T-helper 22 cell (primary cell): ENCODE measurements around the gene USP30.

ENCODE experiments used
- DNase-seq: peaks from one replicate; pipeline ENCODE4 v3.0.0-alpha.2; 2020; ENCODE audit warnings: low read depth

Gene USP30

GRCh38 chr12:109097435-109098182, 45.2 kb downstream of the USP30 start, which contains the start of gene UNG:
Gene UNG, plus strand, starts transcription at chr12:109097597. Its CDS starts 83 bp downstream, at chr12:109097680.
- peak; percentile 93 for DNase-seq

GRCh38 chr12:109098183-109098604, 45.8 kb downstream of the USP30 start:
- DNase-seq: peak; percentile 30

- no peak for DNase-seq
These were observed 46.3 kb downstream of the USP30 start for GRCh38 chr12:109098651-109099050.

GRCh38 chr12:109099431-109100020, 47.1 kb downstream of the USP30 start:
- DNase-seq: no peak

DNA sequence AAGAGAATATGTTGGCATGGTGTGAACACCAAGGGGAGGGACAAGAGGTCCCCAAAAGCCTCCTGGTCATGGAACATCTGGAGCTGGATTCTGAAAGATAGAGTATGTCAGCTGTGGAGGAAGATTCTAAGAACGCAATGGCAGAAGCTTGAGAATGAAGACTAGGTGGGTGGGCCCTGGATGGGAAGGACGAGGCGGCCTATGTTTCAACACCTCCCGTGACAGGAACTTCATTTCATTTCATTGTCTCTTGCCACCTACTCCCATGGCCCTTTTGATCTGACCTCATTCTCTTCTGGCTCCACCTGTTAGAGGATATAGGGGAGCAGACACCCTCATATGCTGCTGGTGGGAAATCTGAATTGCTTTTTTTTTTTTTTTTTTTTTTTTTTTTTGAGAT, 48.4 kb downstream of the USP30 start:
- DNase-seq: no peak

DNA sequence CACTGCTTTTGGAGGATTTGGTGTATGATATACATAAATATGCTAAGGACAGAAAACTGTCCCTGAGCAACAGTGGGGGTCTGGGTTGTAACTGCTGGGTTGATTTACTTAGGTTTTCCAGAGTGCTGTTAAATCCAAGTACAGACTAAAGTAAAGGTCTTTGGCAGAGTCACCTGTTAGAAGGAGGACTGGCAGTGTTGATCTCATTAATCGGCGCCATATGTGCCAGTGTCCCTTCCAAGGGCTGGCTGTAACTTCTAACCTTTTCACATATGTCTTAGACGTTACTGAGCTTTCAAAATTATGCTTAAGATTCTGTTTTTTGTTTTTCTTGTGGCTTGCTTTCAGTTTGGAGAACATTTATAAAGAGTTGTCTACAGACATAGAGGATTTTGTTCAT, 50.1 kb downstream of the USP30 start:
- no peak for DNase-seq

DNA sequence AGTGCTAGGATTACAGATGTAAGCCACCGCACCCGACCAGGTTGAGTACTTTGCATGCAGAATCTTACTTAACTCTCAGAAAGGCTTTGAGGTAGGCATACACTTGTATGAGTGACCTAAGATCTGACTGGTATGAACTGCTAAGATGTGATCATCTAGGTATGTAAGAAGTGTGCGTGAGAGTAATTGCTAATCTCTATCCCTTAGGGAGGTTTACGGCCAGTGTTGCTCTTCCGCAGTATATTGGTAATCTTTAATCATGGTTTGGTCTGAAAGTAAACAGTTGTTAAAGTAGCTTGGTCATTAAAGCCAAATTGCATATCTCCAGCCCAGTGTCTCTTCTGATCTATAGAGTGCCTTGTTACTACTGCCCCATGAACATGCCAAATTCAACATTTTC, 52.8 kb downstream of the USP30 start:
- no peak for DNase-seq

DNA sequence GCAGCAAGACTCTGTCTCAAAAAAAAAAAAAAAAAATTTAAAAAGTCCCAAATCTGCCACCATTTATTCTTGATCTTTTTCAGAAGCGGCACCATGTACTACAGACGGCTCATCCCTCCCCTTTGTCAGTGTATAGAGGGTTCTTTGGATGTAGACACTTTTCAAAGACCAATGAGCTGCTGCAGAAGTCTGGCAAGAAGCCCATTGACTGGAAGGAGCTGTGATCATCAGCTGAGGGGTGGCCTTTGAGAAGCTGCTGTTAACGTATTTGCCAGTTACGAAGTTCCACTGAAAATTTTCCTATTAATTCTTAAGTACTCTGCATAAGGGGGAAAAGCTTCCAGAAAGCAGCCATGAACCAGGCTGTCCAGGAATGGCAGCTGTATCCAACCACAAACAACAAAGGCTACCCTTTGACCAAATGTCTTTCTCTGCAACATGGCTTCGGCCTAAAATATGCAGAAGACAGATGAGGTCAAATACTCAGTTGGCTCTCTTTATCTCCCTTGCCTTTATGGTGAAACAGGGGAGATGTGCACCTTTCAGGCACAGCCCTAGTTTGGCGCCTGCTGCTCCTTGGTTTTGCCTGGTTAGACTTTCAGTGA, 57.5 kb downstream of the USP30 start:
- DNase-seq: no peak

DNA sequence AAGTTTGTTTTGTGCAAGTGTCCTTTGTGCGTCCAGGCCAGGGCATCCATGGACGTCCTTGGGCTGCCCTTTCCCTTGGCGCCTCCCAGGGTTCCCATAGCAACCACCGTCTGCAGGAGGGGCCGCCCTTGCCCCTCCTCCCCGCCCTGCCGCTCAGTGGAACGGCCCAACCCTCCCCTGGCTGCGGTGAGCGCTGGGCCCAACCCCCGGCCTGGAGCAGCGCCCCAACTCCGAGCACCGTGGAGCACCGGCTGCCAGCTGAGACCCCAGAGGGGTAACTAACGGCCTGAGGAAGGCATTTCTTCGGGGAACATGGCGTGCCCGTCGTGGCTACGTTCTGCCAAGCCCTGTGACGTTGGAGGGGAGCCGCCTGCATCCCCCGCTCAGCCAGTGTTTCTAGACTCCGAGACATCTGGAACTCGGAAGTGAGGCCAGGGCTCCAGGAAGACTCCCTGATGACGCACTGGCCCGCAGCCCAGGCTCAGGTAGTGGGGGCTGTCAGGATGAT, 58.7 kb downstream of the USP30 start:
- DNase-seq: peak; percentile 33

GRCh38 chr12:109112720-109113465, 60.5 kb downstream of the USP30 start:
- no peak for DNase-seq

DNA sequence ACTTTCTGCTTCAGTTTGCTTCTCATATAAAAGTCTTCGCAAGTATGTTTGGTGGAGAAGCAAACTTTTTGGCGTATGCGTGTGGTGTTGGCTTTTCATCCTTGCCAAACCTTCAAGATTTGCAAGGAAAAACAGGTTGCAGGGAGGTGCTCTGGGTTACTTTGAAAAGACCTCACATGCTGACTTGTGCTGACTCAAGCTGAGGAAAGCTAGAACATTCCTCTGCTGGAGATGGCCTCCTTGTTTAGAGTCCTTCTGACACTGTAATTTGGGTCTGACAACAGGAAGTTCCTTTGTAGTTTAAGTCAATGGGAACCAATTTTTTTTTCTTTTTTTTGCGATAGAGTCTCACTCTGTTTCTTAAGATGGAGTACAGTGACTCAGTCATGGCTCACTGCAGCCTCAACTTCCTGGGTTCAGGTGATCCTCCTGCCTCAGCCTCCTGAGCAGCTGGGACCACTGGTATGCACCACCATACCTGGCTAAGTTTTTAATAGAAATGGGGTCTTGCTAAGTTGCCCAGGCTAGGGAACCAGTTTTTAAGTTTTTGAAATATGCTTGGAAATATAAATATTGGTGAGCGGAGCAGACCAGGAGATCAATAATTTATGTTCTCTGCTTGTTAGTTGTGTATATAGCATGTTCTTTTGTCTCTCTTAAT, 61.4 kb downstream of the USP30 start:
- DNase-seq: no peak

- DNase-seq: no peak
These were observed 62.3 kb downstream of the USP30 start for GRCh38 chr12:109114644-109115043.

- DNase-seq: no peak
These were observed 63.0 kb downstream of the USP30 start for GRCh38 chr12:109115404-109115757.

GRCh38 chr12:109115758-109116610, 63.6 kb downstream of the USP30 start, which contains the start of gene ACACB:
Gene ACACB, plus strand, starts transcription at chr12:109116587. Its CDS starts 22,819 bp downstream, at chr12:109139406.
- DNase-seq: no peak

DNA sequence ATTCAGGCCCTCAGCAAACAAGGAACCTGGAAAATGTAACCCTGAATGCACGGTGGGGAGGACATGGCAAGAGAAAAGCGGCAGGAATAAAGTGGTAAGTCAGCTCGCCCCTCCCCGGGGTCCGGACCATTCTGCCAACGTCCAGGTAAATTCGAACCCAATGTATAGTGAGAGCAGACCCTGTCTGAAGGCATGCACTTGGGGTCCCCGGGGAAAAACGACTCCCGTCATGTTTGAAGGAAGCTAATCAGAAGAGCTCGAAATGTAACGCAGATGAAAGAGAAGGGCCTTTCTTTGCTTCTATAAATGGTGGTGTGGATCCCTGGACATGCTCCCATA, 64.2 kb downstream of the USP30 start:
- no peak for DNase-seq

DNA sequence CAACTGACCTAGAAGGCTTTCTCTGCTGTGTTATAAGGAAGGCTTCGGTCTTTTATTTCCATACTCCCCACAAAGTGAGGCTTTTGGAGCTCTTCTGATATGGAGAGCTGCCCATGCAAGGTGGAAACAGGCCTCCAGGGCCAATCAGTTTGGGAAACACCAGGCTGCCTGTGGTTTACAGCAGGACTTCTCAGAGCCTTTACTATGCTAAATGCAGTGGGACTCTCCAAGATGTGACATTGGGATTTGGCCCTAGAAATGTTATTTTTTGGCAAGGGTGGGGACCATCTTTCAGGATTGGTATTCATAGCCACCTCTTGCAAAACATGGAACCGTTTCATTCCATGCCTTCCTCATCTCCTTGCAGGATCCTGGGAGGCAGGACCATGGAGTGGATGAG, 67.7 kb downstream of the USP30 start:
- no peak for DNase-seq

DNA sequence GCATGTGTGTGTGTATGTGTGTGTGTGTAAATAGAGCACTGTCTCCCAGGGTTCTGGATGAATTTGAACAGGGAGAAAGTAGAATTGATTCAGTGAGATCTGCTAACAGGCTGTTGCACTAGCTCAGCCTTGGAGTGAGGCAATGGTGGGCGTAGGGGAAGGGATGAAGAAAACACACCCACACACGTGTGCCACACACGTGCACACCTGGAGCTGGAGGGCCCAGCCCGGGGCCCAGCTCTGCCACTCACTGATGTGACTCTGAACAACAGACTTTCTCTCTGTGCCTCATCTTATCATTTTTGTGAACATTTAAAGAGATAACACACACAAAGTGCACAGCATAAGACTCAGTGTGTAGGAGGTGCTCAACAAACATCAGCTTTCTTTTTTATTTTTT, 68.2 kb downstream of the USP30 start:
- no peak for DNase-seq

- no peak for DNase-seq
These were observed 69.0 kb downstream of the USP30 start for GRCh38 chr12:109121346-109121880.

GRCh38 chr12:109124878-109125648, 72.7 kb downstream of the USP30 start:
- DNase-seq: no peak

DNA sequence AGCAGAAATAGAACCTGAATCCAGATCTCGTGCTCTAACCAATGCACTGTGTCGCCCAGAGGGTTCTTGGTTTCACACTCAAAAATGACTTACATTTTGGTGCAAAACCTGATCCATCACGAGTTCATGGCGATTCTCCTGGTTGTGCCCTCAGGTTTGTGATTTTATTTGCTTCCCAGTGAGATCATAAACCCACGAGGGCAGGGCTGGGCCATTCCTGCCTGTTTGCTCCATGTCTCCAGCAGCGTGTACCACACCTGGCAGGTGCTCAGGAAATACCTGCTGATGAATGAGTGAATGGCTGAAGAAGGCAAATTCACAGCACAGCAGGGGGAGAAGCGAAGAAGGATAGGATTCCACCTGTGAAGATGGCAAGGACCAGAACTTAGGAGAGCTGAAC, 73.4 kb downstream of the USP30 start:
- no peak for DNase-seq
